Measurements from ENCODE around the gene SUPT6H. TPM values are rescaled to one million over a fixed set of nuclear protein-coding genes. Genes with fewer than 3 reads are reported as not detected.

SUPT6H gene
- polyA plus RNA-seq, 1 donor from 2014 or later: 19.0 TPM

DNA sequence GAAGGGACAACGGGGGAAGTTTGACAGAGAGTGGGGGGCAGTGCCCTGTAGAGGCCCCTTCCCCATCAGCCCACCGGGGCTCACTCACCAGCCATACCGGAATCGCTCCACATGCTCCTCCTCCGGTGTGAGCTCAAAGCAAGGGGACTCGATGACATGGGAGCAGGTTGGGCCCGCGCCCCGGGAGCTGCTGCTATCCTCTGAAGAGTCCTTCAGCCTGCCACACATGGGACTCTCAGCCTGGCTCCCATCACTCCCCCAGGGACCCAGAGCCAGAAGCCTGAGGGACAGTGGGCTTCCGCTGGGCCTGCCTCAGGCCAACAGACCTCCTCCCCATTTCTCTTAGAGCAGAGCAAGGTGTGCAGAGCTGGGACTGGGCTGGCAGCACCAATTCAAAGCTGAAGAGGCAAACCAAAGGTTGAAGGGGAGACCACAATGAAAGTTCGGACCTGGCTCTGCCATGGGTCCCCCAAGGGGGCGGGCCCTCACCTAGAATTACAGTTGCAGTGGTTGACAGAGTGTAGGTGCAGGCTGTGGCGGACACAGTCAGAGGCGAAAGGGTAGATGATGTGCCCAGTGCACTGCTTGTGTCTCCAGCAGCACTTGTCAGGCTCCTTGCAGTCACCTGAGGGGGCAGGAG, 42.3 kb downstream of the SUPT6H start:
- Histone ChIP-seq H3K9ac (ENCODE audit: low read length) (no peak overlapping the region), H3K79me2 (replicated peaks; ENCODE audit: insufficient read depth, low read length) (no peaks in the 10 kb centered on the region), H3K27ac (ENCODE audit: low read length) (no peak overlapping the region), H4K20me1 (ENCODE audit: insufficient read depth) (no peaks in the 10 kb centered on the region), H2AFZ (ENCODE audit: low read depth, low read length) (no peak overlapping the region), H3K4me2 (ENCODE audit: low read length) (no peak overlapping the region), H3K4me3 (ENCODE audit: low read length) (no peak overlapping the region), H3K27me3 (ENCODE audit: insufficient read depth, low read depth, low read length) (no peaks in the 10 kb centered on the region), H3K36me3 (ENCODE audit: insufficient read depth, low read length) (peaks cover 5% of the 10 kb centered on the region), H3F3A (ENCODE audit: insufficient read depth, low read length, poor library complexity, severe bottlenecking) (no peaks in the 10 kb centered on the region), H3K9me2 (ENCODE audit: insufficient read depth, low read length) (no peaks in the 10 kb centered on the region), H3K9me3 (ENCODE audit: low read length) (no peaks in the 10 kb centered on the region)
- no peak for TF ChIP-seq TAF1 (IDR thresholded peaks at IDR 0.05; ENCODE audit: low read depth)
- TF ChIP-seq POLR2AphosphoS5 (IDR thresholded peaks at IDR 0.05): no peak
- TF ChIP-seq SMC3 (conservative IDR thresholded peaks at IDR 0.05; ENCODE audit: poor library complexity): no peak
- TF ChIP-seq, protein P1, sequence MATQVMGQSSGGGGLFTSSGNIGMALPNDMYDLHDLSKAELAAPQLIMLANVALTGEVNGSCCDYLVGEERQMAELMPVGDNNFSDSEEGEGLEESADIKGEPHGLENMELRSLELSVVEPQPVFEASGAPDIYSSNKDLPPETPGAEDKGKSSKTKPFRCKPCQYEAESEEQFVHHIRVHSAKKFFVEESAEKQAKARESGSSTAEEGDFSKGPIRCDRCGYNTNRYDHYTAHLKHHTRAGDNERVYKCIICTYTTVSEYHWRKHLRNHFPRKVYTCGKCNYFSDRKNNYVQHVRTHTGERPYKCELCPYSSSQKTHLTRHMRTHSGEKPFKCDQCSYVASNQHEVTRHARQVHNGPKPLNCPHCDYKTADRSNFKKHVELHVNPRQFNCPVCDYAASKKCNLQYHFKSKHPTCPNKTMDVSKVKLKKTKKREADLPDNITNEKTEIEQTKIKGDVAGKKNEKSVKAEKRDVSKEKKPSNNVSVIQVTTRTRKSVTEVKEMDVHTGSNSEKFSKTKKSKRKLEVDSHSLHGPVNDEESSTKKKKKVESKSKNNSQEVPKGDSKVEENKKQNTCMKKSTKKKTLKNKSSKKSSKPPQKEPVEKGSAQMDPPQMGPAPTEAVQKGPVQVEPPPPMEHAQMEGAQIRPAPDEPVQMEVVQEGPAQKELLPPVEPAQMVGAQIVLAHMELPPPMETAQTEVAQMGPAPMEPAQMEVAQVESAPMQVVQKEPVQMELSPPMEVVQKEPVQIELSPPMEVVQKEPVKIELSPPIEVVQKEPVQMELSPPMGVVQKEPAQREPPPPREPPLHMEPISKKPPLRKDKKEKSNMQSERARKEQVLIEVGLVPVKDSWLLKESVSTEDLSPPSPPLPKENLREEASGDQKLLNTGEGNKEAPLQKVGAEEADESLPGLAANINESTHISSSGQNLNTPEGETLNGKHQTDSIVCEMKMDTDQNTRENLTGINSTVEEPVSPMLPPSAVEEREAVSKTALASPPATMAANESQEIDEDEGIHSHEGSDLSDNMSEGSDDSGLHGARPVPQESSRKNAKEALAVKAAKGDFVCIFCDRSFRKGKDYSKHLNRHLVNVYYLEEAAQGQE (IDR thresholded peaks at IDR 0.05; ENCODE audit: borderline replicate concordance): no peak
- no peak for TF ChIP-seq EZH2 (IDR thresholded peaks at IDR 0.05; ENCODE audit: borderline replicate concordance, insufficient read depth, low read length, poor library complexity, severe bottlenecking)
- TF ChIP-seq, protein P2, sequence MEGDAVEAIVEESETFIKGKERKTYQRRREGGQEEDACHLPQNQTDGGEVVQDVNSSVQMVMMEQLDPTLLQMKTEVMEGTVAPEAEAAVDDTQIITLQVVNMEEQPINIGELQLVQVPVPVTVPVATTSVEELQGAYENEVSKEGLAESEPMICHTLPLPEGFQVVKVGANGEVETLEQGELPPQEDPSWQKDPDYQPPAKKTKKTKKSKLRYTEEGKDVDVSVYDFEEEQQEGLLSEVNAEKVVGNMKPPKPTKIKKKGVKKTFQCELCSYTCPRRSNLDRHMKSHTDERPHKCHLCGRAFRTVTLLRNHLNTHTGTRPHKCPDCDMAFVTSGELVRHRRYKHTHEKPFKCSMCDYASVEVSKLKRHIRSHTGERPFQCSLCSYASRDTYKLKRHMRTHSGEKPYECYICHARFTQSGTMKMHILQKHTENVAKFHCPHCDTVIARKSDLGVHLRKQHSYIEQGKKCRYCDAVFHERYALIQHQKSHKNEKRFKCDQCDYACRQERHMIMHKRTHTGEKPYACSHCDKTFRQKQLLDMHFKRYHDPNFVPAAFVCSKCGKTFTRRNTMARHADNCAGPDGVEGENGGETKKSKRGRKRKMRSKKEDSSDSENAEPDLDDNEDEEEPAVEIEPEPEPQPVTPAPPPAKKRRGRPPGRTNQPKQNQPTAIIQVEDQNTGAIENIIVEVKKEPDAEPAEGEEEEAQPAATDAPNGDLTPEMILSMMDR (IDR thresholded peaks at IDR 0.05; ENCODE audit: poor library complexity, severe bottlenecking): no peak

DNA sequence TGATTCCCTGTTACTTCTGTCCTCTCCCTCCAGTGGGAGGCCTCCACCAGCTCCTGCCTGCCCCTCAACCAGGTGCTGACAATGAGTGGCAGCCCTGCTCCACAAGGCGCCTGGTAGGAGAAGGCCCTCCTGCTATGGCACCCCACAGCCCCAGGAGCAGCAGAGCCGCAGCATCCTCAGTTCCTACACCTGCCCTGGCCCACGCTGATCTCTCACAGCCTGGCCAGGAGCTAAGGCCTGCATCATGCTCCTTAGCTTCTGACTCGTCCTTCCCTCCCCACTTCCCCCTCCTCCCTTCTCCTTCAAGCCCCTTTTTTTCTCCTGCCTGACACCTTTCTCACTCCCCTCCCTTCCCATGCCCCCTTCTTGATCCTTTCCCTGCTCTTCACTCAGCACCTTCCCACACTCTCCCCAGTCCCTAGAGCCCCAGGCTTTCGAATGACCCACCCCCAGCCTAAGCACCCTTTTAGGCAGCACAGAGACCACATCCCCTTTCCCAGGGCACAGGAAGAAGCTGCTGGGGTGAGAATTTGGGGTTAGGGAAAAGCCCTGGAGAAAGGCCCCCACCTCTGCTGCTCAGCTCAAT, 43.2 kb downstream of the SUPT6H start:
- Histone ChIP-seq H3F3A (ENCODE audit: insufficient read depth, low read length, poor library complexity, severe bottlenecking) (peaks cover 3% of the 10 kb centered on the region), H4K20me1 (ENCODE audit: insufficient read depth) (no peaks in the 10 kb centered on the region), H3K4me2 (ENCODE audit: low read length) (no peak overlapping the region), H3K36me3 (ENCODE audit: insufficient read depth, low read length) (peaks cover 3% of the 10 kb centered on the region), H2AFZ (ENCODE audit: low read depth, low read length) (no peak overlapping the region), H3K9me3 (ENCODE audit: low read length) (no peaks in the 10 kb centered on the region), H3K9ac (ENCODE audit: low read length) (no peak overlapping the region), H3K27me3 (ENCODE audit: insufficient read depth, low read depth, low read length) (no peaks in the 10 kb centered on the region), H3K79me2 (replicated peaks; ENCODE audit: insufficient read depth, low read length) (no peaks in the 10 kb centered on the region), H3K9me2 (ENCODE audit: insufficient read depth, low read length) (no peaks in the 10 kb centered on the region), H3K4me3 (ENCODE audit: low read length) (no peak overlapping the region), H3K27ac (ENCODE audit: low read length) (no peak overlapping the region)
- TF ChIP-seq SMC3 (conservative IDR thresholded peaks at IDR 0.05; ENCODE audit: poor library complexity) (no peak), EZH2 (IDR thresholded peaks at IDR 0.05; ENCODE audit: borderline replicate concordance, insufficient read depth, low read length, poor library complexity, severe bottlenecking) (no peak), POLR2AphosphoS5 (IDR thresholded peaks at IDR 0.05) (no peak), EP300 (conservative IDR thresholded peaks at IDR 0.05; ENCODE audit: poor library complexity, severe bottlenecking) (no peak), TAF1 (IDR thresholded peaks at IDR 0.05; ENCODE audit: low read depth) (no peak), RAD21 (conservative IDR thresholded peaks at IDR 0.05) (no peak), MXI1 (conservative IDR thresholded peaks at IDR 0.05; ENCODE audit: poor library complexity, severe bottlenecking) (no peak)
- TF ChIP-seq, protein P1 (IDR thresholded peaks at IDR 0.05; ENCODE audit: borderline replicate concordance): no peak
- TF ChIP-seq, protein P2 (IDR thresholded peaks at IDR 0.05; ENCODE audit: poor library complexity, severe bottlenecking): no peak
